HT1080 (cell line): ENCODE data around the gene PAX2. TPM values are rescaled to one million over a fixed set of nuclear protein-coding genes. Genes with fewer than 3 reads are reported as not detected.

ENCODE experiments used
- DNase-seq: peaks from one replicate; pipeline ENCODE4 v3.0.0-alpha.2; 2015; ENCODE audit warnings: low read depth
- total RNA-seq: library from RNA; depleted of rRNA; stranded (reverse); fragments of >200 nt; shearing (Covaris generic); gene quantifications from 2 replicates; pipeline ENCODE4 v1.2.3, GENCODE V29; 2014; rRNA removed

PAX2 gene
- total RNA-seq, 1 experiment from 2014 or later = not detected

- DNase-seq = no peak
These were observed 128.5 kb downstream of the PAX2 start for GRCh38 chr10:100873827-100874326.

DNA sequence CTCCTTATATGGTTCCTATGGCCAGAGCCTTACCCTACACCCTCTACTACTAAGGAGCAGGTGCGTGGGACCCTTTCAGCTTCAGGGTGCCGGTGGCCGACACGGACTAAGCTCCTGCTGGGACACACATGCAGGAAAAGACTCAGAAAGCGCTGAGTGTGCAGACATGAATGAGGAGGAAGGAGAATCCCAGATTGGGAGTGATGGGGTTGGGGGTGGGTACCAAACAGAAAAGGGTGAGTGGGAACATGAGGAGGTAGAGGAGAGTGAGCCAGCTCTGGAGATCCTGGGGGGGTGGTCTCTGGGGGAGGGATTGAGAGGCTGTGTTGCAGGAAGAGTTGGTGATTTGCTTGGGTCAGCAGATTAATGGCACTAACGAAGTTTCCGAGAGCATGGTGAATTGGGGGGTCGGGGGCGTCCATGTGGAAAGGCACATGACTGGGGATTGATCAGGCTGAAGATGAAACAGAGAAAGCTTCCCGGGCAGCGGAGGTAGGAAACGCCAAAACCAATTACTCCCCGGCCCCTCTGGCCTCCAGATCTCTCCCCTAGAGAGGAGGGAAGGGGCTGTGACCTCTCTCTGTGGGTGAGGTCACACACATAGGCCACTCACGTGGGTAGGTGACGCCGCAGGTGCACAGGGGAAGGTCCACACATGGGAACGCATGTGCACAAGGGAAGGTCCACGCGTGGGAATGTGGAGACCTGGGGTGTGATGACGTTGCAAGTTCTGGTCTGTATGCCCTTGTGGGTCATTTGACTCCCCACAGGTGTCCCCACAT lies 129.5 kb downstream of the PAX2 start:
- DNase-seq = no peak

DNA sequence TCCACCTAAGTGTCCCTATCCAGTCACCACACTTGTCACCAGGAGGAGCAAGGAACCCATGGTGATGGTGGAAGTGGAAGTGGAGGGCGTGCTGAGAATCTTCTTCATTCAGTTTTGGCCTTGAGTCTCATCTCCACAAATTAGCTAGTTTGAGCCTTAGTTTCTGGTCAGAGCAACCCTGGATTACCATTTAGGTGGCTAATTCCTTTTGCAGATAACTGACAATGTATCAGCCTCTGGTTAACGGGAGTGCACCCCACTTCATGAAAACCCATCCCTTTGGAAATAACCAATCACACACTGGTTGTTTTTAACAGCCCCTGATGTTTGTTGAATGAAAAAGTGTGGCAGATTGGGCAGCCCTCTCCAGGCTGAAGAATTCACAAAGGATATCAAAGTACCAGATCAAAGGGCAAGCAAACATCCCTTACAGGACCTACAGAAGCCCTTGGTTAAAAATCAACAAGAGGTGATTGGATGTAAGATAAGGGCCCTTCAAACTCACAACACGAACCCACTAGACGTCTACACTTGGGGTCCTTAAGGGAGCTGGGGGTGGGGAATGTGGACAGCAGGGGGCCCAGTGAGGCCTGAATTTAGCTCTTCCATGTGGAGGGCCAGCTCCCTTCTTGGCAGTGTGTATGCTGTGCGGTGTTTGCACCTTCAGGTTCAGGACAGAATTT lies 130.2 kb downstream of the PAX2 start:
- DNase-seq = no peak

DNA sequence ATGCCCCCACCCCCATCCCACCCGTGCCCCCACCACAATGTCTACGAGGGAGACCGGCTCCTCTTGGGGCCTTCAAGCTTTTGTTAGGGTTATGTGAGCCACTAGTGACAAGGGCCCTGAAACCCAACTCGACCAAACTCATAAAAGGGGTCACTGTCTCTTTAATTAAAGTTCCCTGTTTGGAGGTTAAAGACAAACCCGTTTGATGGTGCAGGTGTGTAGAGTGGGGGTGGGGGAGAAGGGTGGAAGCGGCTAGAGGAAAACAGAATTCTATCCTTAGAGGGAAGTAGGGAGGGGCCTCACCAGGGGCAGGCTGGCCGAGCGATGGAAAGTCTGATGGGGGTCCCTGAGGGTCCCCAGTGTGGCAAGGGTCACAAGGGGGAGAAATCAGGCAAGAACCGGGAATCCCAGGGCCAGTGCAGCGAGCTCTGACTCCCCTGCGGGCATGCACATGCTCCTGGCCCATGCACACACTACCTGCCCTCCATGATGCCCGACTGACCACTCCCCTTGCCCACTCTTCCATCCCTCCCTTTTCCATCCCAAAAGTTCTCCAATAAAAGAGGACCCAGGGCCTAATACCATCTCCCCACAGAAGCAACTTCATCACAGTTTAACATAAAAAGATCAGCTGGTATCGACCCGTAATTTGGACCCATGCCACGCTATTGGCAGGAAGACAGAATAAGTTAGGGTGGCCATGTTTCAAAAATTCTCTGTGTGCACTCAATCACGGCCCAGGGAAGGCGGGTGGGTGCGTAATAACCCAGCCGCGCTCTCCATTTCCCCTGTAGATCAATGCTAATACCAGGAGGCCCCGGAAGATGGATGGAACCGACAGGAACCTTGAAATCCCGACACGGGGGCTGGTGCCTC lies 131.4 kb downstream of the PAX2 start:
- no peak for DNase-seq

GRCh38 chr10:100877461-100877850 lies 132.1 kb downstream of the PAX2 start:
- no peak for DNase-seq

- DNase-seq = peak; percentile 70
These were observed 133.0 kb downstream of the PAX2 start for GRCh38 chr10:100878291-100878910.

Other genes starting within 250 kb of the PAX2 start
- gene SEC31B, start 225.7 kb upstream of the PAX2 start, total RNA-seq = 0.93 and 1.9 TPM in 2 replicates
- gene NDUFB8, start 215.7 kb upstream of the PAX2 start, total RNA-seq = 239 and 289 TPM in 2 replicates
- 9.0 and 9.8 TPM in 2 replicates for gene HIF1AN, start 209.6 kb upstream of the PAX2 start, total RNA-seq
- gene SLF2, start 167.4 kb downstream of the PAX2 start, total RNA-seq = 15.7 and 17.4 TPM in 2 replicates
- 0.53 and 2.9 TPM in 2 replicates for gene SEMA4G, start 223.9 kb downstream of the PAX2 start, total RNA-seq
- gene MRPL43, start 241.9 kb downstream of the PAX2 start, total RNA-seq = 120 and 146 TPM in 2 replicates
- 29.8 and 35.9 TPM in 2 replicates for gene TWNK, start 242.0 kb downstream of the PAX2 start, total RNA-seq